GM12874 (cell line): ENCODE measurements around the gene HUS1.

ENCODE experiments used
- CTCF ChIP-seq: IDR thresholded peaks from 2 replicates; pipeline ENCODE4 v1.5.1; 2011; ENCODE audit warnings: low read depth, mild to moderate bottlenecking, control low read depth, low read length, moderate library complexity; ENCODE audit not compliant: insufficient read depth

Gene HUS1

GRCh38 chr7:47973739-47974138 lies 5.7 kb downstream of the HUS1 start:
- TF ChIP-seq CTCF: no peak

DNA sequence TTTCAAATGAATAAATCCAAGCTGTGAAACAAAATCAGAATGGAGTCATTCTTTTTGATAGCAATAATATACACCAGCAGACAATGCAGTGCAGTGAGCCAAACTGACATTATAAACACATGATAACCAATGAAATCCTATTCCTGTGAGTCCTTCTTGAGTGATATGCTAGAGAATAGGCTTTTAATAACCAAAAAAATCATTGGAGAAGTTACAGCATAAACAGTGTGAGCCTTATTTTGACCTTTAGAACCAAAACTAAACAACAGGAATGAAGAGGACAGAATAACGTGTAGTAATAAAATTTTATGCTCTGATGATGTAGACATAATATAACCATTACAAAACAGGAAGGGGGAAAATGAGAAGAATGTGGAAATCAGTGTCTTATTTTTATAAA lies 8.7 kb downstream of the HUS1 start:
- no peak for TF ChIP-seq CTCF

DNA sequence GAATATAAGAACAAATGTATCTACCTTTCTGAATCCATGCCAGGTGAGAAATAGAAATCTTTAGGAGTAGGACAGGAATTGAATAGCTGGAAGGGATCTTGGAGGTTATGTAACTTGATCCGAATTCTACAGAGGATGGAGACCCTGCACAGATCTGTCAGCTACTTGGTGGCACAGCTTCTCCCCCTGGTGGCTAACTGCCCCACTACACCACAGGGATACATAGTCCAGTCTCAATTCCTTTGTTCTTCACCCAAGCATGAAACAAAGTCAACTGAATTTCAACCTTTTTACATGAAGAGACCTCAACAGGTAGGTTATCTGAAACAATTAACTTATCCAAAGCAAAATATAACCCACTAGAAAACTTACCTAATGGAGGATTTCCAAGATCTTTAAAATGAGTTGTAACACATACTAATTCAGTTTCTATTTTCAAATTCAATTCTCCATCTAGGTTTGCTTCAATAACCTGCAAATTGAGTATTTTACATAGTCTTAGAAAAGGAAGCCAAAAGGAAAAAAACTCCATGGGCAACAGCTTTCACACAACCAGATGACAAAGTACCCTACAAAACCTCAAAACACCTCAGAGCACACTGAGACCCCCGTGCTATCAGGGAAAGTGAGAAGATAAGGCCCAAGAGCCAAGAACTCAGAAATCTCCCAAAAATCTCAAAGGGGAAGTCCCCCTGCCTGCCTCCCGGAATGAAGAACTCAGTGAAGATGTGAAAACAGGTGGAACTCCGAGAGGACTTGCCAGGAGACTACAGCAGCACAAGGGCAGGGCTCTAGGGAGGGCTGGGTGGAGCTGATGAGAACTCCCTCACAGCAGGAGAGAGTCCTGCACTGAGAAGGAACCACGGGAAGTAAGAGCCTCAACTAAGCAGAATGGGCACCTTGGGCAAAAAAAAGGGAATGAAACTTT lies 10.3 kb downstream of the HUS1 start:
- peak; percentile 84 for TF ChIP-seq CTCF

GRCh38 chr7:47967708-47968107 lies 11.7 kb downstream of the HUS1 start:
- no peak for TF ChIP-seq CTCF

- no peak for TF ChIP-seq CTCF
These were observed 12.3 kb downstream of the HUS1 start for GRCh38 chr7:47967123-47967522.

DNA sequence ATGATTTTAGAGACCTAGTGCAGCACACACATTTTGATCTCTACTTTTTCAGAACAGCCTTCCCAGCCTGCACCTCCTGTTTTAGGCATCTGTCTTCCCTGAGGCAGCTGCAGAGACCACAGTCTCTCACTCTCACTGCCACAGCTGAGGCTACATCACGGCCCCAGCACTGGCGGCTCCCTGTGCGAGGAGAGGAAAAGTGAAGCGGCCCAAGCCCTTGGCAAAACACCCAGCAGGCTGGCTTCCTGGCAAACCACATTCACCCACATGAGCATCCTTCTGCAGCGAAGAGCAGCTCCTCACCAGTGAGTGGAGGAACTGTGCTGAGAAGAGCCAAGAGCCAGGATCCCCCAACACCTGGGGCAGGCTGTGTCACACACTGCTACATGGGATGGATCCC lies 14.0 kb downstream of the HUS1 start:
- TF ChIP-seq CTCF: no peak

- TF ChIP-seq CTCF: no peak
These were observed 17.2 kb downstream of the HUS1 start for GRCh38 chr7:47962262-47962661.
